Ectodermal cell (in vitro differentiated cells): ENCODE data around the gene ACTBL2.
"Not testable (repeated sequence)": the region's sequence is repeated elsewhere in the genome, so short reads cannot be mapped to it uniquely, and the experiment has no call there.

Experiments used
- H3K27ac ChIP-seq: 2 replicates; pipeline ENCODE4 v1.7.0; 2013; ENCODE audit warnings: mild to moderate bottlenecking, low read depth, low read length; ENCODE audit not compliant: insufficient read depth, poor library complexity, severe bottlenecking
- H3K27me3 ChIP-seq: 2 replicates; pipeline ENCODE4 v1.7.0; 2013; ENCODE audit warnings: mild to moderate bottlenecking, low read length; ENCODE audit not compliant: insufficient read depth, control insufficient read depth, poor library complexity, severe bottlenecking
- H3K36me3 ChIP-seq: one replicate; pipeline ENCODE4 v1.7.0; 2013; ENCODE audit warnings: low read length; ENCODE audit not compliant: control insufficient read depth, insufficient read depth
- H3K4me1 ChIP-seq: one replicate; pipeline ENCODE4 v1.7.0; 2013; ENCODE audit warnings: low read length; ENCODE audit not compliant: control insufficient read depth, insufficient read depth
- H3K4me3 ChIP-seq: 2 replicates; pipeline ENCODE4 v1.7.0; 2013; ENCODE audit warnings: low read depth, low read length, control low read depth; ENCODE audit not compliant: insufficient read depth
- H3K9me3 ChIP-seq: 2 replicates; pipeline ENCODE4 v1.7.0; 2013; ENCODE audit warnings: mild to moderate bottlenecking, low read length, moderate library complexity; ENCODE audit not compliant: control insufficient read depth
- WGBS, 2 experiments: methylation state at CpG; one replicate each; pipeline ENCODE4 v1.1.7; 2013; ENCODE audit warnings: missing lambda C conversion rate in 2 of 2; 5-methylcytosine and 5-hydroxymethylcytosine counted together

Gene ACTBL2

GRCh38 chr5:57468481-57469163 lies 14.0 kb downstream of the ACTBL2 start:
- Histone ChIP-seq H3K9me3 (no peaks in the 10 kb centered on the region), H3K4me3 (no peak overlapping the region), H3K4me1 (peaks cover 5% of the 10 kb centered on the region), H3K27me3 (no peaks in the 10 kb centered on the region), H3K27ac (no peak overlapping the region), H3K36me3 (no peaks in the 10 kb centered on the region)
- 95 to 98% methylated on average over 4 to 5 of the region's 5 CpGs for WGBS, 2 experiments

GRCh38 chr5:57466544-57466943 lies 16.1 kb downstream of the ACTBL2 start:
- Histone ChIP-seq H3K4me1 (peaks cover 5% of the 10 kb centered on the region), H3K36me3 (no peaks in the 10 kb centered on the region), H3K4me3 (no peak overlapping the region), H3K27ac (no peak overlapping the region), H3K9me3 (no peaks in the 10 kb centered on the region), H3K27me3 (no peaks in the 10 kb centered on the region)
- 85 to 87% methylated on average over 3 of the region's 3 CpGs for WGBS, 2 experiments

- H3K4me1 ChIP-seq, H3K27ac ChIP-seq, H3K36me3 ChIP-seq, H3K9me3 ChIP-seq, H3K4me3 ChIP-seq, H3K27me3 ChIP-seq: not testable (repeated sequence)
- WGBS, 2 experiments = 87 to 100% methylated on average over 1 to 3 of the region's 3 CpGs
Measured at GRCh38 chr5:57460056-57460455, 22.6 kb downstream of the ACTBL2 start.

GRCh38 chr5:57458443-57458842 lies 24.2 kb downstream of the ACTBL2 start:
- H3K4me3 ChIP-seq = no peak overlapping the region
- no peaks in the 10 kb centered on the region for H3K4me1 ChIP-seq
- no peaks in the 10 kb centered on the region for H3K36me3 ChIP-seq
- H3K27ac ChIP-seq = no peak overlapping the region
- H3K9me3 ChIP-seq = no peaks in the 10 kb centered on the region
- H3K27me3 ChIP-seq = no peaks in the 10 kb centered on the region

GRCh38 chr5:57456531-57457135 lies 26.0 kb downstream of the ACTBL2 start:
- no peaks in the 10 kb centered on the region for H3K9me3 ChIP-seq
- H3K27me3 ChIP-seq = no peaks in the 10 kb centered on the region
- WGBS, 2 experiments = 91 to 93% methylated on average over 5 of the region's 5 CpGs
- no peak overlapping the region for H3K27ac ChIP-seq
- H3K36me3 ChIP-seq = no peaks in the 10 kb centered on the region
- no peaks in the 10 kb centered on the region for H3K4me1 ChIP-seq
- H3K4me3 ChIP-seq = no peak overlapping the region

- Histone ChIP-seq H3K36me3 (no peaks in the 10 kb centered on the region), H3K4me3 (no peak overlapping the region), H3K4me1 (no peaks in the 10 kb centered on the region), H3K27ac (no peak overlapping the region), H3K9me3 (no peaks in the 10 kb centered on the region), H3K27me3 (no peaks in the 10 kb centered on the region)
- WGBS, 2 experiments = 91 to 92% methylated on average over 16 of the region's 16 CpGs
Measured at GRCh38 chr5:57455511-57456455, 26.8 kb downstream of the ACTBL2 start.

GRCh38 chr5:57454896-57455295 lies 27.7 kb downstream of the ACTBL2 start:
- Histone ChIP-seq H3K27ac (no peak overlapping the region), H3K4me3 (no peak overlapping the region), H3K4me1 (no peaks in the 10 kb centered on the region), H3K27me3 (no peaks in the 10 kb centered on the region), H3K36me3 (no peaks in the 10 kb centered on the region), H3K9me3 (no peaks in the 10 kb centered on the region)

- H3K27me3 ChIP-seq = no peaks in the 10 kb centered on the region
- no peaks in the 10 kb centered on the region for H3K36me3 ChIP-seq
- no peak overlapping the region for H3K27ac ChIP-seq
- no peaks in the 10 kb centered on the region for H3K9me3 ChIP-seq
- H3K4me1 ChIP-seq = peaks cover 3% of the 10 kb centered on the region
- WGBS, 2 experiments = 95 to 97% methylated on average over 3 to 4 of the region's 4 CpGs
- H3K4me3 ChIP-seq = no peak overlapping the region
Measured at GRCh38 chr5:57453728-57454127, 28.9 kb downstream of the ACTBL2 start.

GRCh38 chr5:57452885-57453284 lies 29.7 kb downstream of the ACTBL2 start:
- no peaks in the 10 kb centered on the region for H3K9me3 ChIP-seq
- no peaks in the 10 kb centered on the region for H3K27me3 ChIP-seq
- no peak overlapping the region for H3K27ac ChIP-seq

More at GRCh38 chr5:57452885-57453284, 29.7 kb downstream of the ACTBL2 start:
- Histone ChIP-seq H3K4me3 (no peak overlapping the region), H3K36me3 (no peaks in the 10 kb centered on the region), H3K4me1 (peaks cover 4% of the 10 kb centered on the region)
